H1 (cell line): ENCODE results near the gene CNNM3. TPM values are rescaled to one million over a fixed set of nuclear protein-coding genes. Genes with fewer than 3 reads are reported as not detected.
A peak's percentile ranks its signal among the peaks of the same experiment; 100 is the strongest.

ENCODE experiments used
- BCL11A ChIP-seq, 2 experiments: IDR thresholded peaks; one replicate each; pipeline ENCODE4 v1.6.1; 2011; ENCODE audit warnings: low read depth in 2 of 2, low read length in 2 of 2, mild to moderate bottlenecking in 2 of 2
- CHD2 ChIP-seq: IDR thresholded peaks from 2 replicates; pipeline ENCODE4 v1.6.1; 2012; ENCODE audit warnings: low read length, improper control_type of control experiment
- CREB1 ChIP-seq: IDR thresholded peaks from 2 replicates; pipeline ENCODE4 v1.6.1; 2012; ENCODE audit warnings: inconsistent platforms
- CTCF ChIP-seq, 3 experiments: IDR thresholded peaks; 1 replicate in 2 of 3; 2 replicates in 1 of 3; pipeline versions ENCODE4 v1.5.1 to v1.6.1; 2011; ENCODE audit warnings: low read length in 3 of 3, mild to moderate bottlenecking in 3 of 3, inconsistent platforms in 2 of 3, low read depth in 1 of 3, moderate library complexity in 1 of 3; ENCODE audit not compliant: insufficient read depth in 1 of 3; ENCODE audit errors: control extremely low read depth in 1 of 3
- PHF8 ChIP-seq: fragments of 200-600 bp; sonication (generic); conservative IDR thresholded peaks from 2 replicates; pipeline ENCODE4 v1.7.1; 2012; ENCODE audit warnings: low read depth, mild to moderate bottlenecking, inconsistent platforms, low read length, moderate library complexity
- polyA plus RNA-seq, 7 experiments: library from polyadenylated mRNA; depleted of rRNA in 3 of 7; stranded (reverse) in 5 of 7; unstranded in 2 of 7; fragments of >200 nt in 5 of 7; fragments of 200-250 nt in 2 of 7; gene quantifications; 1 replicate in 5 of 7; 2 replicates in 1 of 7; 4 replicates in 1 of 7; pipeline versions ENCODE4 v1.2.1 to v1.2.3, GENCODE V29; 2011 to 2013; ENCODE audit warnings: missing spikeins in 2 of 7, mixed read lengths in 2 of 7
- total RNA-seq: library from RNA; stranded (reverse); fragmentation: NEBNext Ultra II Directional; extraction: Animal tissue kit (Norgen Biotek cat#: 25700); gene quantifications from 2 replicates; pipeline ENCODE4 v1.2.1, GENCODE V29; 2021

CNNM3 gene
- total and polyA plus RNA-seq, 2 of the 8 experiments (the other 6 are each of a cell fraction or from before 2014, with no cell fraction given), result 29.1 to 29.2 TPM

- peak in 1 of 3 experiments; percentile 33; a peak in 1 of 4 replicates for TF ChIP-seq CTCF (IDR thresholded peaks at IDR 0.05; ENCODE audit: control extremely low read depth in 1 of 3, insufficient read depth in 1 of 3, low read depth in 1 of 3, low read length in 3 of 3)
- TF ChIP-seq BCL11A (IDR thresholded peaks at IDR 0.05; ENCODE audit: low read depth in 2 of 2, low read length in 2 of 2), result no peak
- TF ChIP-seq CHD2, result no peak
- no peak for TF ChIP-seq PHF8
- no peak for TF ChIP-seq CREB1
Observed at GRCh38 chr2:96816836-96817702, 1.0 kb downstream of the CNNM3 start (continued).
